Stimulated activated CD4-positive, alpha-beta T cell treated with anti-CD3 and anti-CD28 coated beads, TNF-alpha, amount 100 ng/mL, for 24 hours (primary cell): ENCODE measurements around the gene RGCC.
"Not testable (repeated sequence)": the region's sequence is repeated elsewhere in the genome, so short reads cannot be mapped to it uniquely, and the experiment has no call there.

Source experiments
- DNase-seq, 3 experiments: peaks; one replicate each; pipeline ENCODE4 v3.0.0-alpha.2; 2020; ENCODE audit warnings: low read depth in 3 of 3

RGCC gene

GRCh38 chr13:41456768-41457588 is at the start of gene RGCC:
Gene RGCC, plus strand, starts transcription at chr13:41457550. Its CDS starts 158 bp downstream, at chr13:41457708.
- peak; percentile 83 to 95 (median 88) for DNase-seq

GRCh38 chr13:41408121-41408520 is 49.2 kb upstream of the RGCC start:
- DNase-seq: no peak

- no peak for DNase-seq
These were observed 48.6 kb upstream of the RGCC start for GRCh38 chr13:41408746-41409145.

DNA sequence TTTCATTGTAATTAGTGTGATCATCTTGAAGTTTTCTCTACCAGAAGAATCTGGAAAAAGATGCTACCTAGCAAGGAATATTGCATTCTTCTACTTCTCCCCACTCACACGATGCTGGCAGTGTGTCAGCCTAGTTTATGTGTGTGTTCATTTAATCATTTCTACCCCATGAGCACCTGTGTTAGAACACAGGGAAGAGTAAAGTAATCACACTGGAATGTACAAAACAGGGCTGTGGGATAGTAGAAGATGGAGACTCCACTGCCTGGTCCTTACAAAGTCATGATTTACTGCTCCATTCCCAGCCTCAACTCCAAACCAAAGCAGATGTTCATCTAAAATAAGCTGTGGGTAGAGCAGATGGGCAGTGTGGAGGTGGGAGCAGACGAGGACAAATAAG is 47.7 kb upstream of the RGCC start:
- DNase-seq: no peak

DNA sequence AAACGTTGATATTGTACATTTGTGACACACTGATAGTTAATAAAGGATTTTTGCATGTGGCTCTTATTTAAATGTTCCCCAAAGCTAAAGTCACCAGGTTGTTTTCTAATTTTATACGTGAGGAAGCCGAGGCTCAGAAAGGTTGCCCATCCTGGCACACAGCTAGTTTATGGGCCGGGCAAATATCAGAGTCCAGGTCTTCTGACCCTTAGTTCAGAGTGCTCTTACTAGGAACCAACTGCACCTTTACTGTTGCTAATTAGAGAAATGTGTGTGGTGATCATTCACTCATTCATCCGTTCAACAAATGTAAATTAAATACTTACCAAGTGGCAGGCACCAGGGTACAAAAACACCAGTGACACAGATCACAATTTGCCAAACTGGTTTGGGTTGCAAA is 46.3 kb upstream of the RGCC start:
- DNase-seq: no peak

- no peak for DNase-seq
These were observed 45.8 kb upstream of the RGCC start for GRCh38 chr13:41411522-41411921.

DNA sequence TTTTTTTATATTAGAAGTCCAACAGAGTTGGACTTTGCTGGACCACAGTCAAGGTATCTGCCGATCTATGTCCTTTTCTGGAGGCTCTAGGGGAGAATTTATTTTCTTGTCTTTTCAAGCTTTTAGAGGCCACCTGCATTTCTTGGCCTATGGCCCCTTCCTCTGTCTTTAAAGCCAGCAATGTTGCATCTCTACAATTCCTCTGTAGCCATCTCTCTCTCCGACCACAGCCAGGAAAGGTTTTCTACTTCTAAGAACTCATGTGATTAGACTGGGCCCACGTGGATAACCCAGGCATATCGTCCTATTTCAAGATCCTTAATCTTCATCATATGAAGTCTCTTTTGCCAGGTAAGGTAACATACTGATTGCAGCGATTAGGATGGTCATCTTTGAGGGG is 43.5 kb upstream of the RGCC start:
- DNase-seq: no peak

DNA sequence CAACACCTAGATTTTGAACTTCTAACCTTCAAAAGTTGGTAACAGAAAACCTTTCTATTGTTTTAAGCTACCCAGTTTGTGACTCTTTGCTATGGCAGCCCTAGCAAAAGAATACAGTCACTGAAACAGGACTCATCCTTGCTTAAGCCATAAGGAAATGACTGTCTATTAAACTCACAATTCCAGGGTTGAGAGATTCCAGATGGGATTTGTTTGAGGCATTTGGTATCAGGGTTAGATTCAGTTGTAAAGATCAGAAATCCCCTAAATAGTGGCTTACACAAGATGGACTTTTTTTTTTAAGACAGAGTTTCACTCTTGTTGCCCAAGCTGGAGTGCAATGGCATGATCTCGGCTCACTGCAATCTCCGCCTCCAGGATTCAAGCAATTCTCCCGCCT is 41.1 kb upstream of the RGCC start:
- no peak for DNase-seq

- no peak for DNase-seq
These were observed 39.3 kb upstream of the RGCC start for GRCh38 chr13:41418027-41418426.

GRCh38 chr13:41418731-41419130 is 38.6 kb upstream of the RGCC start:
- no peak for DNase-seq

GRCh38 chr13:41419206-41419605 is 38.1 kb upstream of the RGCC start:
- DNase-seq: no peak

DNA sequence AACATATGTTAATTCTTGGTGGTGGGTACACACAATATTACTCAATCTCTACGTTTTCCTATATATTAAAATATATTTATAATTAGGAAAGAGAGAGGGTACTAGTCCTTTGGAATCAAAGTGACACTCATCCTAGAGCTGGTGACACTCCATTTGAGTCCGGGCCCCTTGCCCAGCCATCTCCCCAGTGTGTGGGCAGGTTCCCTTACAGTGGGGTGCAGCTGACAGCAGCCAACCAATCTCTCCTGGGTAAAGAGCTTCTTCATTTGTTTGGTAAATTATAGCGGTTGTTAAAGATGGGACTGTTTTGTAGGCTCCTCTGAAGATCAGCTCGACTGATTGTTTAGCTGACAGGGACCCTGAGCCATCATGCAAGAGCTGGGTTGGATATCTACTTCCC is 37.2 kb upstream of the RGCC start:
- no peak for DNase-seq

DNA sequence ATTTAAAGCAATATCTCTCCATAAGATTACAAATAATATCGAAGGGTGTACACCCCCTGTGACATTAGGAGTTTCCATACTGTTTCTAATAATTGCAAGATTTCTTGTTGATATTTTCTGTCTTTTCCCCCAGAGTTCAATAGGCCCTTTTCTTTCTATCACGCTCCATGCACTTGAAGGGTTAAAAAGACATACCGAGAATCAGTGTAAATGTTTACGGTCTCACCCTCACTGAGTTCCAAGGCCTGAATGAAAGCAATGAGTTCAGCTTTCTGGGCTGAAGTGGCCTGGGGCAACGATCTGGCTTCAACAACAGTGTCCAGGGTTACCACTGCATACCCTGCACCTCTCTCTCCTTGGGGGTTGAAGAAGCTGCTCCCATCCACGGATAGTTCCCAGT is 36.0 kb upstream of the RGCC start:
- not testable (repeated sequence) for DNase-seq

GRCh38 chr13:41421983-41422382 is 35.4 kb upstream of the RGCC start:
- DNase-seq: not testable (repeated sequence)

GRCh38 chr13:41423259-41423658 is 34.1 kb upstream of the RGCC start:
- not testable (repeated sequence) for DNase-seq

DNA sequence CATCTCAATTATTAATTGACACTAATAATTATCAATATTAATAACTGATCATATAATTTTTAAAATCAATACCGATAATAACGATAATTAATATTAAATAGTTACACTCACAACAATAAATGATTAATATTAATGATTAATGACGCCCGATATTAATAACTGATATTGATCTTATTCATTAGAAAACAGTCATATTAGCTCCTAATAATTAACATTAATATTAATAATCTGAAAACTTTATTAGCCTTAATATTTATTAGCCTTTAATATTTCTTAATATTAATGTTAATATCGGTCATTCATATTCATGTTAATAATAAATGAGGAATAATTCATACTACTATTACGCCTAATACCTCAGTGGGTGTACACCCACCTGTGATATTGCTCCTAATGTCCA is 32.7 kb upstream of the RGCC start:
- not testable (repeated sequence) for DNase-seq

DNA sequence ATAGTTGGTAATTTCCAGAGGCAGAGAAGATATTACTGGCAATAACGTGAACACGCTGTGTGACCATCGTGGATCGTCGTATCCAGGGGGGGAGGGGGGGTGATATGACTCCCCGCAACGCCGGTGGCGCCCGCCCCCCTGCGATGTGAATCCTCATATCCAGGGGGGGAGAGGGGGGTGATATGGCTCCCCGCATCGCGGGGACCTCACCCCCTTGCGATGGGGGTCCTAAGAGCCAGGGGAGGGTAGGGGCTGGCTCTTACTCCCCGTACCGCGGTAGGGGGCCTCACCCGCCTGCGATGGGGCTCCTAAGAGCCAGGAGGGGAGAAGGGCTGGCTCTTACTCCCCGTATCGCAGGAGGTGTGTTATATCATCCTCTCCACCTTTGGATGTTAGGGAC is 31.3 kb upstream of the RGCC start:
- DNase-seq: no peak

- DNase-seq: no peak
These were observed 29.7 kb upstream of the RGCC start for GRCh38 chr13:41427666-41428065.

DNA sequence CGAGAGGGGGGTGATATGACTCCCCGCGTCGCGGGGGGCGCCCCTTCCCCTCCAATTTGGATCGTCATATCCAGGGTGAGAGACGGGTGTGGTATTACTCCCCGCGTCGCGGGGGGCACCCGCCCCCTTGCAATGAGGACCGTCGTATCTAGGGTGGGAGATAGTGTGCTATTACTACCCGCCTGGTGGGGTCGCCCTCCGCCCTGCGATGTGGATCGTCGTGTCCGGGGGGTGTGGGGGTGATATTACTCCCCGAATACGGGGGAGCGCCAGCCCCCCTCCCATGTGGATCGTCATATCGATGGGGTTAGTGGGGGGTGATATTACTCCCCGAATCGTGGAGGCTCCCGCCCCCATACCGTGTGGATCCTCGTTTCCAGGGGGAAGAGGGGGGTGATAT is 29.2 kb upstream of the RGCC start:
- peak in 1 of 3 experiments; percentile 14 for DNase-seq

- not testable (repeated sequence) for DNase-seq
These were observed 23.3 kb upstream of the RGCC start for GRCh38 chr13:41434030-41434429.

DNA sequence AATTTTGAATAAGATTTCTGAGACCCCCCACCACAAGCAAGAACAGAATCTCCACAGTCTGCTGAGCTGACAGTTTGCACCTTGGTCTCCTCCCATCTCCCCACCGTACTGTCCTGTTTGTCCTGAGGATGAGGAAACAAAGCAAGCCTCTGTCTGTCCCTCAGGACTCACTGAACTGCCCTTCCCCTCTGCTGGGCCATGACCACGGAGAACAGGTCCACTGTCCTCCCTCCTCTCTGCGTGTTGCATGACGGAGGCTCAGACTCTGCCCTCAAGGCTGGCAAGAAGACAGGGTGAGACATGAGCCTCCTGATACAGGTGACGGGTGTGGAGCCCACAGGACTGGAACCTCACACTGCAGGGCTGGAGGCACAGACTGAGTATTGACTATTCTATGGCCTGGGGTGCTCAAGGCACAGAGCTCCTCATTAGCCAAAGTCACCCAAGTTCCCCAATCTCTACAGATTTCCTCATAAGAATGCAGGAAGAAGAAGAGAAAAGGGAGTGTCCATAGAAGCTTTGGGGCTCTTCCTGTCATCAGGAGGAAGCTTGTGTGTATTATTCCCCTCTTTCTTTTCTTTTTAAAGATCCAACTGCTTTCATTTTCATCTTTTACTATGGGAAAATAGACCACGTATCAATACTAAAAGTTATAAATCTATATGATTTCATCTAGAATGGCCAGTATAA is 22.4 kb upstream of the RGCC start:
- no peak for DNase-seq

DNA sequence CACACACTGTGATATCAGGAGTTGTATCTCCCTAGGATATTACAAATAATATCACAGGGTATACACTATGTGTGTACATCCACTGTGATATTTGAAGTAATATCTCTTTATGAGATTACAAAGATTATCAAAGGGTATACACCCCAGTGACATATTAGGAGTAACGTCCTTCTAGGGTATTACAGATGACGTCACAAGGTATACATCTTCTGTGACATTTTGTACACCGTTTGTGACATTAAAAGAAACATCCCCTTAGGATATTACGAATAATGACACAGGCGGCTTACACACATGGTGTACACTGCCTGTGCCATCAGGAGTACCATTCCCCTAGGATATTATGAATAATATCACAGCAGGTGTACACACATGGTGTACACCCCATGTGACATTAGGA is 13.4 kb upstream of the RGCC start:
- no peak for DNase-seq

GRCh38 chr13:41452462-41452861 is 4.9 kb upstream of the RGCC start:
- DNase-seq: no peak
